Measurements from ENCODE around the gene OR10AG1. TPM values are rescaled to one million over a fixed set of nuclear protein-coding genes. Genes with fewer than 3 reads are reported as not detected.

The OR10AG1 gene
- total and polyA plus RNA-seq, 2 donors (not counting 1 experiment from before 2014, with no cell fraction given): not detected

GRCh38 chr11:55966391-55966790, 3.4 kb downstream of the OR10AG1 start:
- TF ChIP-seq CTCF (conservative IDR thresholded peaks at IDR 0.05 in 1 of 2, IDR thresholded peaks at IDR 0.05 in 1 of 2; ENCODE audit: low read depth in 1 of 2, low read length in 2 of 2) (no peak), EZH2 (IDR thresholded peaks at IDR 0.05; ENCODE audit: low read length, missing control alignments) (no peak)
- Histone ChIP-seq H3K27me3 (ENCODE audit: control insufficient read depth, insufficient read depth, low read length) (no peaks in the 10 kb centered on the region), H3K36me3 (ENCODE audit: control insufficient read depth, insufficient read depth, low read length) (no peaks in the 10 kb centered on the region), H2AFZ (ENCODE audit: low read length) (no peak overlapping the region), H3K4me3 (replicated peaks in 1 of 4; ENCODE audit: control extremely low read depth in 1 of 4, insufficient read depth in 1 of 4, low read depth in 3 of 4, low read length in 4 of 4) (no peak overlapping the region), H3K9me3 (ENCODE audit: control insufficient read depth, insufficient read depth, low read depth, low read length) (no peaks in the 10 kb centered on the region), H3K4me1 (ENCODE audit: control insufficient read depth, extremely low read depth, insufficient read depth, low read length) (no peaks in the 10 kb centered on the region), H3K79me2 (ENCODE audit: control insufficient read depth, insufficient read depth, low read length) (no peaks in the 10 kb centered on the region), H3K4me2 (ENCODE audit: extremely low read depth, insufficient read depth, low read length) (no peak overlapping the region), H3K27ac (ENCODE audit: insufficient read depth, low read length) (no peak overlapping the region), H3K9ac (ENCODE audit: insufficient read depth, low read length) (no peak overlapping the region), H4K20me1 (ENCODE audit: control insufficient read depth, extremely low read depth, insufficient read depth, low read length) (no peaks in the 10 kb centered on the region)
- no peak for DNase-seq (ENCODE audit: low read depth in 2 of 2)

- H3K4me2 ChIP-seq (ENCODE audit: extremely low read depth, insufficient read depth, low read length): no peak overlapping the region
- no peaks in the 10 kb centered on the region for H3K9me3 ChIP-seq (ENCODE audit: control insufficient read depth, insufficient read depth, low read depth, low read length)
- H4K20me1 ChIP-seq (ENCODE audit: control insufficient read depth, extremely low read depth, insufficient read depth, low read length): no peaks in the 10 kb centered on the region
- H3K4me3 ChIP-seq (replicated peaks in 1 of 4; ENCODE audit: control extremely low read depth in 1 of 4, insufficient read depth in 1 of 4, low read depth in 3 of 4, low read length in 4 of 4): no peak overlapping the region
- H3K36me3 ChIP-seq (ENCODE audit: control insufficient read depth, insufficient read depth, low read length): no peaks in the 10 kb centered on the region
- no peak overlapping the region for H3K27ac ChIP-seq (ENCODE audit: insufficient read depth, low read length)
- no peak overlapping the region for H3K9ac ChIP-seq (ENCODE audit: insufficient read depth, low read length)
- DNase-seq (ENCODE audit: low read depth in 2 of 2): no peak
- H2AFZ ChIP-seq (ENCODE audit: low read length): no peak overlapping the region
- H3K27me3 ChIP-seq (ENCODE audit: control insufficient read depth, insufficient read depth, low read length): no peaks in the 10 kb centered on the region
- no peaks in the 10 kb centered on the region for H3K79me2 ChIP-seq (ENCODE audit: control insufficient read depth, insufficient read depth, low read length)
- no peaks in the 10 kb centered on the region for H3K4me1 ChIP-seq (ENCODE audit: control insufficient read depth, extremely low read depth, insufficient read depth, low read length)
- TF ChIP-seq EZH2 (IDR thresholded peaks at IDR 0.05; ENCODE audit: low read length, missing control alignments): no peak
- TF ChIP-seq CTCF (conservative IDR thresholded peaks at IDR 0.05 in 1 of 2, IDR thresholded peaks at IDR 0.05 in 1 of 2; ENCODE audit: low read depth in 1 of 2, low read length in 2 of 2): no peak
Measured at GRCh38 chr11:55956521-55956920, 13.2 kb downstream of the OR10AG1 start.

GRCh38 chr11:55949330-55949729, 20.4 kb downstream of the OR10AG1 start:
- H3K4me1 ChIP-seq (ENCODE audit: control insufficient read depth, extremely low read depth, insufficient read depth, low read length): no peaks in the 10 kb centered on the region
- H3K36me3 ChIP-seq (ENCODE audit: control insufficient read depth, insufficient read depth, low read length): no peaks in the 10 kb centered on the region
- no peaks in the 10 kb centered on the region for H4K20me1 ChIP-seq (ENCODE audit: control insufficient read depth, extremely low read depth, insufficient read depth, low read length)
- no peak for DNase-seq (ENCODE audit: low read depth in 2 of 2)
- no peak overlapping the region for H3K4me2 ChIP-seq (ENCODE audit: extremely low read depth, insufficient read depth, low read length)
- no peak overlapping the region for H2AFZ ChIP-seq (ENCODE audit: low read length)
- H3K79me2 ChIP-seq (ENCODE audit: control insufficient read depth, insufficient read depth, low read length): no peaks in the 10 kb centered on the region
- TF ChIP-seq EZH2 (IDR thresholded peaks at IDR 0.05; ENCODE audit: low read length, missing control alignments) (no peak), CTCF (conservative IDR thresholded peaks at IDR 0.05 in 1 of 2, IDR thresholded peaks at IDR 0.05 in 1 of 2; ENCODE audit: low read depth in 1 of 2, low read length in 2 of 2) (no peak)
- no peak overlapping the region for H3K27ac ChIP-seq (ENCODE audit: insufficient read depth, low read length)
- no peaks in the 10 kb centered on the region for H3K27me3 ChIP-seq (ENCODE audit: control insufficient read depth, insufficient read depth, low read length)
- H3K9ac ChIP-seq (ENCODE audit: insufficient read depth, low read length): no peak overlapping the region
- no peak overlapping the region for H3K4me3 ChIP-seq (replicated peaks in 1 of 4; ENCODE audit: control extremely low read depth in 1 of 4, insufficient read depth in 1 of 4, low read depth in 3 of 4, low read length in 4 of 4)
- no peaks in the 10 kb centered on the region for H3K9me3 ChIP-seq (ENCODE audit: control insufficient read depth, insufficient read depth, low read depth, low read length)

Data from fibroblast of lung (primary cell).